ENCODE results near the gene CBX4. TPM values are rescaled to one million over a fixed set of nuclear protein-coding genes. Genes with fewer than 3 reads are reported as not detected.

Gene CBX4
- total RNA-seq, 1 donor from 2014 or later: 16.5 TPM

GRCh38 chr17:79842656-79843473, 3.6 kb upstream of the CBX4 start:
- no peak for DNase-seq (ENCODE audit: extremely low read depth, low read depth, low spot score)

- no peak for DNase-seq (ENCODE audit: extremely low read depth, low read depth, low spot score)
Observed at GRCh38 chr17:79842136-79842655, 3.0 kb upstream of the CBX4 start.

- no peak for DNase-seq (ENCODE audit: extremely low read depth, low read depth, low spot score)
Observed at GRCh38 chr17:79841369-79842135, 2.3 kb upstream of the CBX4 start.

- no peak for DNase-seq (ENCODE audit: extremely low read depth, low read depth, low spot score)
Observed at GRCh38 chr17:79840989-79841286, 1.7 kb upstream of the CBX4 start.

- DNase-seq (ENCODE audit: extremely low read depth, low read depth, low spot score): no peak
Observed at GRCh38 chr17:79840269-79840988, 1.2 kb upstream of the CBX4 start.

- DNase-seq (ENCODE audit: extremely low read depth, low read depth, low spot score): no peak
Observed at GRCh38 chr17:79838522-79839274, 542 bp downstream of the CBX4 start.

GRCh38 chr17:79837888-79838521, 1.2 kb downstream of the CBX4 start:
- no peak for DNase-seq (ENCODE audit: extremely low read depth, low read depth, low spot score)

- no peak for DNase-seq (ENCODE audit: extremely low read depth, low read depth, low spot score)
Observed at GRCh38 chr17:79836972-79837887, 2.0 kb downstream of the CBX4 start.

GRCh38 chr17:79836510-79836971, 2.7 kb downstream of the CBX4 start:
- DNase-seq (ENCODE audit: extremely low read depth, low read depth, low spot score): no peak

GRCh38 chr17:79835953-79836509, 3.2 kb downstream of the CBX4 start:
- DNase-seq (ENCODE audit: extremely low read depth, low read depth, low spot score): no peak

- no peak for DNase-seq (ENCODE audit: extremely low read depth, low read depth, low spot score)
Observed at GRCh38 chr17:79835470-79835899, 3.8 kb downstream of the CBX4 start.

- no peak for DNase-seq (ENCODE audit: extremely low read depth, low read depth, low spot score)
Observed at GRCh38 chr17:79834565-79835469, 4.4 kb downstream of the CBX4 start.

GRCh38 chr17:79833744-79834564, 5.3 kb downstream of the CBX4 start:
- DNase-seq (ENCODE audit: extremely low read depth, low read depth, low spot score): no peak

GRCh38 chr17:79833110-79833450, 6.2 kb downstream of the CBX4 start:
- DNase-seq (ENCODE audit: extremely low read depth, low read depth, low spot score): no peak

GRCh38 chr17:79832218-79833109, 6.8 kb downstream of the CBX4 start:
- DNase-seq (ENCODE audit: extremely low read depth, low read depth, low spot score): no peak
